ENCODE measurements around the gene TPBGL.

The TPBGL gene

DNA sequence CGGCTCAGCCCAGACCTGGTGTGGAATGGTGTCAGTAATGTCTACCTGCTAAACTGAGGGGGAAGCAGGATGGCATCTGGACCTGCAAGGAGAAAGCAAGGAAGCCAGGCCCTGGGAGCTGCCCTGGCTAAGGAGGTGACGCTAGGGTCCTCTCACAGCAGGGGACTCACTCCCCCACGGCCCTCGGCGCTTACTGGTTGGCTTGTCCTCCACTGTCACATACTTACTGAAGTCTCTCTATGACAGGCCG is 48.9 kb downstream of the TPBGL start:
- no peak for DNase-seq (ENCODE audit: extremely low read depth in 1 of 2, low read depth in 1 of 2)

DNA sequence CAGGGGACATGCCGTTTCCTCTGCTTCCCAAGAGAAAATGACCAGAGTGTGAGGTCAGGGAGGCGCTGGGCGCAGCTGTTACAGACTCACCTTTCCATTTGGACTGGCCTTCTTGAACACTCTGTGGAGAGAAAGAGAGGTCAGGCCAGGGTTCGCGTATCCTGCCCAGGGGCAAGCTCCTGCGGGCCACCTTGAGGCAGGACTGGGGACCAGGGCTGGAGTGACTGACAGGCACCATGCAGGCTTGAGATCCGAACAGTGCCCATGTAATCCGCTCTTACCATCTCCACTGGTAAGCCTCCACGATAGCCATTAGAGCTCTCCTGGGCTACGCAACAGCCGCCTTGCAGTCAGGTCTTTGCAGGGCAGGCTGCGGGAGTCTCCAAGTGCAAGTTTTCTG is 49.3 kb downstream of the TPBGL start:
- no peak for DNase-seq (ENCODE audit: extremely low read depth in 1 of 2, low read depth in 1 of 2)

DNA sequence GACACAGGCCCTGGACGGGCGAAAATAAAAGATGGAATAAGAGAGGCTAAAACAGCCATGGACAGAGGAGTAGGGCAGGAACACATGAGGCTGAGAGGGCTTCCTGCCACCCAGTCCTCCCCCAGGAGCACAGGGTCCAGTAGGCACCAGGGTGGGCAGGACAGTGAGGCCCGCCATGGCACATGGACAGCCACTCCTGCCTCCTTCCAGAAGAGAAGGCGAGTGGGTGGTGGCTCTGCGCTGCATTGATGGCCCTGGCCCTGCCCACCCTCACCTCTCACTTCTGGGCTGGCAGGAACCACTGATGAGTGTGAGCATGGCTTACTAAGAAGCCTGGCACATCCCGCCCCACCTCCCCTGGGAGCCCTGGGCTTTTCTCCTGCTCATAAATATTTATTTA is 51.2 kb downstream of the TPBGL start:
- DNase-seq (ENCODE audit: extremely low read depth in 1 of 2, low read depth in 1 of 2), result no peak

DNA sequence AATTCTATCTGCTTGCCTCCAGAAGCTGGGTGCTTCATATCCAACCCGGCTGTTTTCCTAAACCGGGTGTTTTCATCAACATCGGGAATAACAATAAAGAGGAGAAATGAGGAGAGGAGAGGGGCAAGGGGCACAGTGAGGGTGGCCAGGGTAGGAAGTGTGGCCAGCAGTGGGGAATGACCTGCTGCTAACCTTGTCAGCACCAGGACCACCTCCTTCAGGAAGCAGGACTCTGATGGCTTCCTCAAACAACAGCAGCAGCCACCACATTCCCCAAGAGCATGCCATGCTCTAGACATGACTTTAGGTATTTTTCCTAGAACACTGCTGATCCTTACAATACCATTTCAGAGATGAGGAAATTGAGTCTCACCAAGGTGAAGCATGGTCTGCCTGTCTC is 52.4 kb downstream of the TPBGL start:
- no peak for DNase-seq (ENCODE audit: extremely low read depth in 1 of 2, low read depth in 1 of 2)
